Hindlimb muscle (tissue), 1 donor: ENCODE measurements around the gene ATAD3B. TPM values are rescaled to one million over a fixed set of nuclear protein-coding genes. Genes with fewer than 3 reads are reported as not detected.
"Not testable (repeated sequence)": the region's sequence is repeated elsewhere in the genome, so short reads cannot be mapped to it uniquely, and the experiment has no call there.

ENCODE experiments used
- DNase-seq: peaks from one replicate; pipeline ENCODE4 v3.0.0-alpha.2; 2013
- polyA plus RNA-seq: library from polyadenylated mRNA; unstranded; fragments of 120-200 nt; gene quantifications from one replicate; pipeline ENCODE4 v1.2.1, GENCODE V29; 2013; ENCODE audit not compliant: insufficient read length

Gene ATAD3B
- polyA plus RNA-seq, 1 donor, result 13.0 TPM

DNA sequence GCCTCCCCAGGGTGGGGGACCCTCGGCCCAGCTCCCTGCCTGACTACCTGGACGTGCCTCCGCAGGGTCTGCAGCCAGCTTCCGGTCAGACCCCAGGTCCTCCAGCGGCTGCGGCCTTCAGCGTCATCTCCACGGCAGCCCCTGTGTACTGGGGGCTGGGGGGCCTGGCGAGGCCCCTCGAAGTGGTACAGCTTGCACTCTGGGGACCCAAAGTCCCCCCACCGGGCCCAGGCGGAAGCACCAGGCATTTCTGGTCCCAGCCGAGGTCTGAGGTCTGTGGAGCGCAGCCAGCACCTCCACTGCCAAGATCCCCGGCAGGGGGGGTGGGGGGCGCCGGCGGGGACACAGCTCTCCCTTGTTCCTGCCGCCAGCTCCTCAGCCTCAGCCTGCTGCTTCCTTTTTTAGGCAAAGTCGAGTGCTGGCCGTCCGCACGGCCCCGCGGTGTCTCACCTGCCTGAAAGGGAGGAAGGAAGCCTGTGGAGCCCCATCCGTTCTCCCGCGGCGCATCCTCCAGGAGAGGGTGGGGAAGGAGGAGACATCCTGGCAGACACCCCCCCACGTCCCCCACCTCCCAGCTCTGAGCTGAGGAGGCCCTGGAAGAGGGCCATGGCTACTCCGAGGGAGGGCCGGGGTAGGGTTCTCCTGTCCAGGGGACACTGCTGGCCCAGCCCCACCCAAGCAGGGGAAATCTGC is 37.3 kb upstream of the ATAD3B start:
- no peak for DNase-seq

GRCh38 chr1:1434824-1435105 is 36.8 kb upstream of the ATAD3B start:
- DNase-seq, result no peak

DNA sequence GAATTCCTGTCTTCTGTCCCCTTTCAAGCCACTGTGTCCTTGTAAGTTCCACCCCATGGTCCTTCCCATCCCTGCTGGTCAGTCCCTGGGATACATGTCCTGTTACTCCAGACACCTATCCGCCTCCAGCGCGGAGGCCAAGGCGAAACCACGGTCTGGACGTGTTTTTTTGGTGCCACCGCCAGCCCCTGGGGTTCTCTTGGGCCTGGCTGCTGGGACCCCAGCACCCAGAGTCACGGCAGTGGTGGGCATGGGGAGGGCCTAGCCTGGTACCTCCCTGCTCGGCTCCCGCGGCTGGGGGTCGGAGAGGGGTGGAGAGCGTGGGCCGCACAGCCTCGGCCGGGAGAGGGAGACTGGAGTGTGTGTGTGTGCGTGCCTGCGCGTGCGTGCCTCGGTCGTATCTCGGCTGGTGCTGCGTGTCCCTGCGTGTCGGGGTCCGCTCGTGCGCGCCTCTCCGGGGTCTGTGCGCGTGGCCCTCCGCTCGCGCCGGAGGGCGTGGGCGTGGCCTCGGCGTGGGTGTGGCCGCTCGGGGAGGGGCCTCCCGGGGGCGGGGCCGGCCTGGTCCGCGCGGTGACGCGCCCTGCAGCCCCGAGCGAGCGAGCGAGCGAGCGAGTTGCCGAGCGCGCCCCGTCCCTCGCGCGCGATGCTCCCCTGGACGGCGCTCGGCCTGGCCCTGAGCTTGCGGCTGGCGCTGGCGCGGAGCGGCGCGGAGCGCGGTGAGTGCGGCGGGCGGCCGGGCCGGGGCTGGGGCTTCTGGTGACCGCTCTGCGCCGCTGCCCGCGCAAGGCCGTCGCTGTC is 36.3 kb upstream of the ATAD3B start, which contains the start of gene VWA1:
Gene VWA1, plus strand, starts transcription at position 585 of the 798 bp plus-strand sequence. Its CDS starts 59 bp downstream, at position 644.
- DNase-seq, result peak; percentile 84

DNA sequence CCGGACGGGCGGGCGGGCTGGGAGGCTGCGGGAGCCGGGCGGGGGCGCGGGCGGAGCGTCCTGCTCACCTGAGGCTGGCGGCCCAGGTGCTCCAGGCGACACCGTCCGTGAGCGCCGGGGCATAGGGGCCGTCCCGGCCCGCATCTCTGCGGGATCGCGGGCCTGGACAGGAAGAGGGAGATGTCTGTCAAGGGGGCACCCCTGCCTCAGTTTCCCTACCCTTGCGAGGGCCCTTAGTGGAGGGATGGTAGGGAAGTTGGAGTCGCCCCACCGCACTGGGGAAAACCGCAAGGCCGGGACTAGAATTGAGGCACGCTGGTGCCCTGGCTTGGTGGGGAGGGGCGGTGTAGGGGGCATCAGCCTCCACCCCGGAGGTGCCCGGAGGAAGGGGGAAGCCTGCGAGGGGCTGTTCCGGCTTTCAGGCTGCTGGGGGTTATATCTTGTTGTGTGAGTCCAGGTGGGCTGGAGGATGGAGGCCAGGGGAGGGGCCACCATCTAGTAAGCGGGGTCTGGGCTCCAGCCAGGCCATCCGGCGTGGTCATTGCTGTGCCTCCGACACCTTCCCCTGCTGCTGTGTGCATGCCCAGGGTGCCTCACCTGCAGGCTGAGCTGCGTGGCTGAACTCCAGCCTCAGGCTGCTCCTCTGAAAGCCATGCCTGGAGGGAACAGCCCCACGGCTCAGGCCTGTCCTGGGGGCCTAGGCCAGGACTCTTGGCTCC is 35.5 kb upstream of the ATAD3B start:
- DNase-seq, result no peak

DNA sequence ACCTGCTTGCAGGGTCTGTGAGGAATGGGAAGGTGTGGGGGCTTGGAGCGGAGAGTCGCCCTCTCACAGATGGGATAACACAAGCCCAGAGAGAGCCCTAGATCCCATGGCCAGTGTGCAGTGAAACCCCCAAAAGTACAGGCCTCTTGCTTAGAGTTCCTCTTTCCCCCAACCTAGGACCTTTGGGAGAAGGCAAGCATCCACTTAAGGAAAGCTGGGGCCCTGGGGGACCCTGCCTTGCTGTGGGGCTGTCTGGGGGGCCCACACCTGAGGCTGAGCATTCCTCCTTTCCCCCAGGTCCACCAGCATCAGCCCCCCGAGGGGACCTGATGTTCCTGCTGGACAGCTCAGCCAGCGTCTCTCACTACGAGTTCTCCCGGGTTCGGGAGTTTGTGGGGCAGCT is 34.9 kb upstream of the ATAD3B start:
- DNase-seq, result no peak

GRCh38 chr1:1437033-1437903 is 34.3 kb upstream of the ATAD3B start:
- no peak for DNase-seq

- no peak for DNase-seq
Observed at GRCh38 chr1:1437904-1438376, 33.6 kb upstream of the ATAD3B start.

- no peak for DNase-seq
Observed at GRCh38 chr1:1438531-1439381, 32.8 kb upstream of the ATAD3B start.

DNA sequence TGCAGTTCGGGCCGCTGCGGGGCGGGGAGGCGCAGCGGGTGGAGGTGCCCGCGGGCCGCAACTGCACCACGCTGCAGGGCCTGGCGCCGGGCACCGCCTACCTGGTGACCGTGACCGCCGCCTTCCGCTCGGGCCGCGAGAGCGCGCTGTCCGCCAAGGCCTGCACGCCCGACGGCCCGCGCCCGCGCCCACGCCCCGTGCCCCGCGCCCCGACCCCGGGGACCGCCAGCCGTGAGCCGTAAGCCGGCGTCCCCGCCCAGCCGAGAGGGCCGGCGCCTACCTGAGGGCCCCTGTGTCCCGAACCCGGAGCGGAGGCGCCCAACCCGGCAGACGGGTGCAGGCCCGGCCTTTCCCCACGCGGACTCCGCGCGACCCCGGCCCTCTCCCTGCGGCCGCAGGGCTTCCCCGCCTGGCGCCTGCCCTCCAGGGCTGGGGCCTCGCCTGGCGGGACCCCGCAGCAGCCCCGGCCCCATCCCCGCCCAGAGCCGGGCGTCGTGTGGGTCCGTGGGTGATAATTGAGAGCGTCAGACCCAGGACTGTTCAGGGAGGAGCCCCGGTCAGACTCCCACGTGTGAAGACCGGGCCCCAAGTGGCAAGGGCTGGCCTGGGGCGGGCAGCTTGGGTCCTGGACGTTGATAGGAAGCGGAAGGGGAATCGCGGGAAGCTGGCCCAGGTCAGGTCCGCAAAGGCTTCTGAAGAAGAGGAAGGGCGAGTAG is 31.9 kb upstream of the ATAD3B start:
- no peak for DNase-seq

- DNase-seq, result no peak
Observed at GRCh38 chr1:1440262-1441001, 31.1 kb upstream of the ATAD3B start.

DNA sequence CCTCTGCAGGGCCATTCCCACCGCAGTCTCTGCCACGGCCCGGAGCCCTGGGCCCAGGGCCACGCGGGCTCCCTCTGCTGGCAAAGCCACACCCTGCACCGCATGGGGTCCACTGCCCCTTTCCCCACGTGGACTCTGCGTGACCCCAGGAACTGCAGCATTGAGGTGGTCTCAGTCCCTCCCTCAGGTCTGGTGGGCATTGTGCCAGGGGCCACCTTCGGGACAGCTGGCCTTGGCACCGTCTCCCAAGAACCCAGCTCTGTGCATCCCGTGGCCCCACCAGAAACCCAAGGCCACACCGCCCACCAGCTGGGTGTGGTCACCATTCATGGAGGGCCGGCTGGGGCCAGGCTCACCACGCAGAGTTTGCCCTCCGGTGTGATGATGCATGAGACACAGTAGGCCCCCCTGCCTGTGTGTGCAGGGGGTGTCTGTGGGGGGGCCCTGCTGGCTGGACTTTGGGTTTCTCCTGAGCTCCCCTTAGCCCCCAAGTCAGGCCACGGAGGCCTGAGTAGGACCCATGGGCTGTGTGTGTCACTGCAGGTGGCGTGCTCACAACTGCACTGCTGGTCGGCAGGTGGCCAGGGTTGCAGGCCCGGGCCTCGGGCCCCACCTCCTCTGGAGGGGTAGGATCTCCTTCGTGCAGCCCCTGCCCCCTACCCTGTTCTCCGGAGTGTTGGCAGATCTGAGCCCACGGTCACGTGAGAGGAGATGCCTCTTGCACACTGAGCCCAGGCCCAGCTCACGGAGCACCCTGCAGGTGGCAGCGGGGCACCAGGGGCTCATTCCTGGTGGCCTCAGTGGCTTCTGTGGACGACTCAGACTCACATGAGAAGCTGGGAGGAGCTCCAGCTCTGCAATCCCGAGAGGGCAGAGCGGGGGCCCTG is 30.3 kb upstream of the ATAD3B start:
- DNase-seq, result no peak

DNA sequence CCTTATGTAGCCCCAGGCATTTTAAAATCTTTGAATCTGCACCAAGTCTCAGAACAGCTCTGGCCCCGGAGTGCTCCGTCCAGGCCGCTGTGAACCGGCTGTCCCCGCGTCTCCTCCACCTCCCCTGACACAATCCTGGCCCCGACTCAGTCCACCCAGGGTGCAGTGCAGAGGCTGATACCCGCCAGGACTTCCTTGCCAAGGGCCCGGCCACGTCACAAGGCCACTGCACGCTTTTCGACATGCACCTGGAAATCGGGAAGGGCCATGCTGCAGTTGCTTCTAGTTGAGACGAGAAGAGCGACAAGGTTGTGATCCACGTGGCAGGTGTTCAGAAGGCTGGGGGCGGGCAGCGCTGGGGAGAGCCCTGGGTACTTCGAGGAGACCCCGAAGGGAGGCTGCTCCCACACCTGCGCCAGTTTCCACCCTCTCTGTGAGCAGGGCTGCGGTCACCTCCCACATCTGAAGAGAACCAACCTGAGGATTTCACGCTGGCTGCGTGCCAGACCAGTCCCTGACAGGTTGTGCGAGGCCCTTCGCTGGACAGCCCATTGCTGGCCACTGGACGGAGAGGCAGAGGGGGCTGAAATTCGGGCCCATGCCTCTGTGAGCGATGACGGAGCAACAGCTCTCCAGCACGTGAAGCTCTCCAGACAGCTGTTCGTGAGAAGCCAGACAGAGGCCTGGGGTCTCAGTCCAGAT is 29.3 kb upstream of the ATAD3B start:
- DNase-seq, result no peak

DNA sequence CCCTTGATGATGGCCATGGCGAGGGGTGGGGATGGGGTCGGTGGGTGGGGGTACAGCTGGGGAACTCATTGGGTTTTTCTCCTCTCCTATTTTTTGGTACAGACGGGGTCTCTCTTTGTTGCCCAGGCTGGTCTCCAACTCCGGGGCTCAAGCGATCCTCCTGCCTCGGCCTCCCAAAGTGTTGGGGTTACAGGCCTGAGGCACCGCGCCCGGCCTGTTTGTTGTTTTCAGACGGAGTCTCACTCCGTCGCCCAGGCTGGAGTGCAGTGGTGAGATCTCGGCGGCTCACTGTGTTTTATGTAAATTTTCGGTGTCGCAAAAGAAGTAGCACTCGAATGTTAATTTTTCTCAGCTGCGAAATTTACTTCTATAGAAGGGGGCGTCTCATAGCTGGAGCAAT is 24.9 kb upstream of the ATAD3B start:
- DNase-seq, result not testable (repeated sequence)

DNA sequence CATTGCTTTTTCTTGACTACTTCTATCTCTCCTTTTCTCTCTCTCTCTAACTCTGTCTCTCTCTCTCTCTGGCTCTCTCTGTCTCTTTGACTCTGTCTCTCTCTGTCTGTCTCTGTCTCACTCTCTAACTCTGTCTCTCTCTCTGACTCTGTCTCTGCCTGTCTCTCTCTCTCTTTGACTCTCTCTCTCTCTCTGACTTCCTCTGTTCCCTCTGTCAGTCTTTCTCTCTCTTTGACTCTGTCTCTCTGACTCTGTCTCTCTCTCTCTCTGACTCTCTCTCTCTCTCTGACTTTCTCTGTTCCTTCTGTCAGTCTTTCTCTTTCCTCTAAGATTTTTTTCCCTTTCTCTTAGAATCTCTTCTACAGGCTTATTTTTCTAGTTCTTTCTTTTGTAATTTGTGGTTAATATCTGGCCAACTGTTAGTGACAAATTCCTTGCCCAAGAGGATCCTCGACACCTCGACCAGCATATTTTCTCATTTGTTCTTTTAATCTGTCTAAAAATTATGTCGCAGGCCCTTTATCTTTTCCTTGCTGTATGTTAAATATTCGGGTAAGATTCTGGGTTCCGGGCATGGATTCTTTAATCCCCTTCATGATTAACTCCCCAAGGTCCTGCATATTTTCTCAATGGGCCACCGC is 22.3 kb upstream of the ATAD3B start, which contains the start of gene ATAD3C:
Gene ATAD3C, plus strand, starts transcription at position 591 of the 641 bp plus-strand sequence. CDS start 995 bp downstream, outside the sequence.
- DNase-seq, result no peak

DNA sequence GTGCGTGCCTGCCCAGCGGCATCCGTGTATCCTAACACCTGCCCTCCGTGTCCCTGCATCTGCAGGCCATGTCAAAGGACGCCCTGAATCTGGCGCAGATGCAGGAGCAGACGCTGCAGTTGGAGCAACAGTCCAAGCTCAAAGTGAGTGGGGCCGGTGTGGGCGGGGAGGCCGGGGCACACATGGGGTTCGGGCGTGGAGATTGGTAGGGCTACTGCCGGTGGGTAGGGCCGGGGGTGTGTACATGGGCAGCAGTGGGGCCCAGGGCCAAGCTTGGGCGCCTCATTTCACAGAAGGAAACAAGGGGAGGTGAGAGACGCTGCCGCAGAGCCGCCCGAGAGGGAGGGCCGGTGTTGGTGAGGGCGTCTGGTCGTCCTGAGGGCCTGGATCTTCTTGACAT is 20.9 kb upstream of the ATAD3B start:
- DNase-seq, result not testable (repeated sequence)

DNA sequence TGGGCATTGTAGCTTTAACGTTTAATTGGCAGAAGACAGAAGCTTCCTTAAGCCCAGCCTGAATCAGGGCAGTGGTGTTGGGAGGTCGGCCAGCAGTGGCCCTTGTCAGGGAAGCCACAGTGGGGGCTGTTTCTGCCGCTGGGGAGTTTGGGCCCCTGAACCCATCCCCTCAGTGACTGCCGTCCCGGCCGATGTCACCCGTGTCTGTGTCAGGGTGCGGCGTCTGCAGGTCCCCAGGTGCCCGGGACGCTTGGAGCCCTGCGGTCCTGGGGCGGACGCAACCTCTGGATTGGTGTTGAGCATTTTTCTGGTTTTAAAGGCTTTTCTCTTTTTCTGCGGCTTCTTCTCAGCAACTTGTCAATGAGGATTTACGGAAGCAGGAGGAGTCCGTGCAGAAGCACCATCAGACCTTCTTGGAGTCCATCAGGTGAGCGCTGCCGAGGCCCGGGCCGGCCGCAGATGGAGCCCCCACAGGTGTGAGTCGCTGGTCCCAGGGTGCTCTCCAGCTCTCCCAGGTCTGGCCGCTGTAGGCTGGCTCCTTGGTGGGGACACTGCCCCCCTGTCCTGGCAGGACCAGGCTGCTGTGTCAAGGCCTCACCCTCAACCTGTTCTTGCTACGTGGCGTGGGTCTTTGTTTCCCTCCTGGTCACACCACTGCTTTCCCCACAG is 19.7 kb upstream of the ATAD3B start:
- no peak for DNase-seq

DNA sequence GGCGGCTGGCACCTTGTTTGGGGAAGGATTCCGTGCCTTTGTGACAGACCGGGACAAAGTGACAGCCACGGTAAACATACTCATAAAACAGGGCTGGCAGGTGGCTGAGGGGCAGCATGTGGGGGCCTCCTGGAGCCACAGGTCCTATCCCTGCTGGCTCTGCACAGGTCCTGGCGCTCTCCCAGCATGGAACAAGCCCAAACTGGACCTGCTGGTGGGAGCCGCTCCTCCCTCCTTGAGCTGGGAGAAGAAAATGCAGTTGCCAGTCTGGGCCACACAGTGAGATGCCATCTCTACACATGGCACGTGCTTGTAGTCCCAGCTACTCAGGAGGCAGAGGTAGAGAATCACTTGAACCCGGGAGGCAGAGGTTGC is 19.2 kb upstream of the ATAD3B start:
- not testable (repeated sequence) for DNase-seq
